Brain microvascular endothelial cell (primary cell): ENCODE data around the gene FAM20B.

Experiments used
- DNase-seq: peaks from one replicate; pipeline ENCODE4 v3.0.0-alpha.2; 2020
- H3K27ac ChIP-seq: fragments of 250-450 bp; sonication (Bioruptor Pico); 2 replicates; pipeline ENCODE4 v1.5.1; 2020; ENCODE audit warnings: mild to moderate bottlenecking, moderate library complexity
- H3K27me3 ChIP-seq: fragments of 250-450 bp; sonication (Bioruptor Pico); replicated peaks from 2 replicates; pipeline ENCODE4 v1.5.1; 2020; ENCODE audit warnings: mild to moderate bottlenecking
- H3K36me3 ChIP-seq: fragments of 250-450 bp; sonication (Bioruptor Pico); replicated peaks from 2 replicates; pipeline ENCODE4 v1.5.1; 2020; ENCODE audit warnings: mild to moderate bottlenecking
- H3K4me3 ChIP-seq: 2 replicates; pipeline ENCODE4 v1.5.1; 2011; ENCODE audit warnings: low read depth, mild to moderate bottlenecking, control low read depth, low read length, moderate library complexity
- in situ Hi-C: cut with HindIII; loops from 2 replicates; pipeline ENCODE4 v1.10.0; 2017; ENCODE audit warnings: low sequenced_read_pairs, low pct_ligation_motif_present
- TF ChIP-seq, protein P1 (sequence below): IDR thresholded peaks from 2 replicates; pipeline ENCODE4 v1.5.1; 2011; ENCODE audit warnings: low read depth, mild to moderate bottlenecking, moderate library complexity, low read length, control low read depth, inconsistent platforms; ENCODE audit errors: missing control alignments

Gene FAM20B

DNA sequence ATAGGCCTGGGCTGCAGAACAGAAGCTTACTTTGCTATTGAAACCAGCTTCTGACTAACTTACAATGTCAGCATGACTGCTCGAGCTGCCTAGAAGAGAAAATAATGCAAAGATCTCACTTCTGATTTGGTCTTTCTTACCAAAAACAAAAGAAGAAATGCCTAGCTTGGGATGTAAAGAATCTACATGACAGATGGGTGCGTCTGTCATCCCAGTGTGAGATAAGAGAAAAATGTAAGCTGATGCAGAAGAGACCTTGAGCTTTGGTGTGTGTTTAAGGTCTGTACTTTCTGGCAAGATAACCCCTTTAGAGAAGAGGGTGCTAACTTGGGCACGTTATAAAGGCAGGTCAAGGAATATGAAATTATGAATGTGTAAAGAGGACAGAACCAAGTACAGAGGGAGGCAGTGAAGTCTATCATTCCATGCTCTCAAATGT is 3.6 kb downstream of the FAM20B start:
- no peaks in the 10 kb centered on the region for H3K27me3 ChIP-seq
- no peak overlapping the region for H3K4me3 ChIP-seq
- no peak for DNase-seq
- H3K27ac ChIP-seq: no peak overlapping the region
- TF ChIP-seq, protein P1, sequence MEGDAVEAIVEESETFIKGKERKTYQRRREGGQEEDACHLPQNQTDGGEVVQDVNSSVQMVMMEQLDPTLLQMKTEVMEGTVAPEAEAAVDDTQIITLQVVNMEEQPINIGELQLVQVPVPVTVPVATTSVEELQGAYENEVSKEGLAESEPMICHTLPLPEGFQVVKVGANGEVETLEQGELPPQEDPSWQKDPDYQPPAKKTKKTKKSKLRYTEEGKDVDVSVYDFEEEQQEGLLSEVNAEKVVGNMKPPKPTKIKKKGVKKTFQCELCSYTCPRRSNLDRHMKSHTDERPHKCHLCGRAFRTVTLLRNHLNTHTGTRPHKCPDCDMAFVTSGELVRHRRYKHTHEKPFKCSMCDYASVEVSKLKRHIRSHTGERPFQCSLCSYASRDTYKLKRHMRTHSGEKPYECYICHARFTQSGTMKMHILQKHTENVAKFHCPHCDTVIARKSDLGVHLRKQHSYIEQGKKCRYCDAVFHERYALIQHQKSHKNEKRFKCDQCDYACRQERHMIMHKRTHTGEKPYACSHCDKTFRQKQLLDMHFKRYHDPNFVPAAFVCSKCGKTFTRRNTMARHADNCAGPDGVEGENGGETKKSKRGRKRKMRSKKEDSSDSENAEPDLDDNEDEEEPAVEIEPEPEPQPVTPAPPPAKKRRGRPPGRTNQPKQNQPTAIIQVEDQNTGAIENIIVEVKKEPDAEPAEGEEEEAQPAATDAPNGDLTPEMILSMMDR: no peak
- no peaks in the 10 kb centered on the region for H3K36me3 ChIP-seq
- in situ Hi-C loops: no loop called here

DNA sequence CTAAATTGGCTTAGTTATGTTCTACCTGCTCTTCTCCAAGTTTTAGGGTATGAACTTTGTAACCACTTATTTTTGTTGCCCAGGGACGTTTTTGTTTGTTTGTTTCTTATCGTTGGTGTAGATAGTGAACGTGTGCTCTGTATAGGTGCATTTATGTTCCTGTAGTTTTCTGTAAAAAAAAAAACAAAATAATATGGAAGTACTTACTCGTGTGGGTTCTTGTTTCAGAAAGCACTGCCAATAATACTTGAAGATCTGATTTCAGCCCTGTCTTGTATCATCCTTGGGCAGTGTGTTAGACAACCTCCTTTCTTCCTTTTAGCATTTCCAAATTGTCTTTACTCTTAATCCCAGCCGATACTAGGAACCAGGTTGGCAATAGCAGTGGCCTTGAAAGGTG is 4.4 kb downstream of the FAM20B start:
- no peak overlapping the region for H3K4me3 ChIP-seq
- in situ Hi-C loops: no loop called here
- no peak for DNase-seq
- H3K27me3 ChIP-seq: no peaks in the 10 kb centered on the region
- H3K36me3 ChIP-seq: no peaks in the 10 kb centered on the region
- H3K27ac ChIP-seq: no peak overlapping the region
- TF ChIP-seq, protein P1: no peak

DNA sequence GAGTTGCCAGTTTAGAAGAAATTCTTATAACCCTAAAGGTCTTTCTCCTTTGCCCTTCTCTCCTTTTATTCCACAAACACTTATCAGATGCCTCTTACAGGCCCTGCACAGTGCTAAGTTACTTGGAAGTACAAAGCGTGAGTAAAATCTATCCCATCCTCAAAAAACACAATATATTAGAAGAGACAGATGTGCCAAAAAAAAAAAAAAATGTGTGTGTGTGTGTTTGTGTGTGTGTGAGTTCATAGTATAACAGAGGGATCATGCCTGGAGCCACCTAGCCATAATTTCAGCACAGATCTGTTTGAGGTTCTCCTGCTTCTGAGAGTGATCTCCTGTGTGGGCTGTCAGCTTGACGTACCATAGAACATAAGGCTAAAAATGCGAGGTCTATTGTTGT is 5.0 kb downstream of the FAM20B start:
- Histone ChIP-seq H3K27ac (no peak overlapping the region), H3K36me3 (no peaks in the 10 kb centered on the region), H3K27me3 (no peaks in the 10 kb centered on the region), H3K4me3 (no peak overlapping the region)
- DNase-seq: no peak
- in situ Hi-C loops: no loop called here
- TF ChIP-seq, protein P1: no peak

DNA sequence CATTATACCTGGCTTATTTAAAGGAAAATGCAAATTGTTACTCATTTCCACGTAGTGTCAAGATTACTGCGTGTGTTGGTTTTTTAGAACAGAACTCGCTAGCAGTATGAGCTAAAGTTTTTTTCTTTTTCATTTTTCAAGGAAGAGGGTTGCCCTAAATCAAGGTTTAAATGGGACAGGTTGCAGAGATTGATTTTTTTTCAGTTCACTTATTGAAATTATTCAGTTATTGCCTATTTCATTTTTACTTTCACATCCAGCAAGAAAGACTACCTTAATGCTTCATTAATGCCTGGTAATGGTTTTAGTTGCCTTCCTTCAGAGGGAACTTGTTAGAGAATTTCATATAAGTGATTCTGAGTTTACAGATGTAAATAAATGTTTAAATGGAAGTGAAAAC is 5.6 kb downstream of the FAM20B start:
- H3K4me3 ChIP-seq: no peak overlapping the region
- DNase-seq: no peak
- TF ChIP-seq, protein P1: no peak

DNA sequence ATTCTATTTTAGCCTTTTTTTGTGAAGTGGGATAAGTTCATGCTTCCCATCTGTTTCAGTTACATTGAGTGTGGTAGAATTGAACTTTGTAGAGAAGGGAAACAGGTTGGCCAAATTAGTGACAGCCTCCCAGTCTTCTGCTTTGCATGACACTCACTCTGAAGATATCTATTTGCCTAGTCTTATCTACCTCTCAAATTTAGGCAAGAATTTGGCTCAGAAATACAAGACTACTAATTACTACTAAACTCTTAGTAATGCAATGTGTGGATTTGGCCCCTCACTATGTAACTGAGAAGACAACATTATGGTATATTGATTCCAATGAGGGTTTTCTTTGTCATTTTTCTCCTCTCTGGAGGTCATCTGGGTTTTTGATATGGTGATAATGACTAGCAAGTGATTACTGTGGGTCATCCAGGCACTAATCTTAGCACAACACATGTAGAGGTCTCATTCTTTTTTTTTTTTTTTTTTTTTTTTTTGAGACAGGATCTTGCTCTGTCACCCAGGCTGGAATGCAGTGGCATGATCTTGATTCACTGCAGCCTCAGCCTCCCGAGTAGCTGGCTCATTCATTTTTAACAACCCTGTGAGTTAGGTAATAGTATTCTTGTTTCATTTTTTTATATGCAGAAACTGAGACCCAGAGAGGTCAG is 6.3 kb downstream of the FAM20B start:
- H3K27me3 ChIP-seq: no peaks in the 10 kb centered on the region
- DNase-seq: peak; percentile 24
- no peak overlapping the region for H3K4me3 ChIP-seq
- no peaks in the 10 kb centered on the region for H3K36me3 ChIP-seq
- in situ Hi-C loops: no loop called here
- peak overlapping the region; percentile 17 for H3K27ac ChIP-seq
- TF ChIP-seq, protein P1: no peak

More for the DNA sequence above, 5.6 kb downstream of the FAM20B start:
- H3K36me3 ChIP-seq: no peaks in the 10 kb centered on the region
- no peak overlapping the region for H3K27ac ChIP-seq
- no peaks in the 10 kb centered on the region for H3K27me3 ChIP-seq
- in situ Hi-C loops: no loop called here

DNA sequence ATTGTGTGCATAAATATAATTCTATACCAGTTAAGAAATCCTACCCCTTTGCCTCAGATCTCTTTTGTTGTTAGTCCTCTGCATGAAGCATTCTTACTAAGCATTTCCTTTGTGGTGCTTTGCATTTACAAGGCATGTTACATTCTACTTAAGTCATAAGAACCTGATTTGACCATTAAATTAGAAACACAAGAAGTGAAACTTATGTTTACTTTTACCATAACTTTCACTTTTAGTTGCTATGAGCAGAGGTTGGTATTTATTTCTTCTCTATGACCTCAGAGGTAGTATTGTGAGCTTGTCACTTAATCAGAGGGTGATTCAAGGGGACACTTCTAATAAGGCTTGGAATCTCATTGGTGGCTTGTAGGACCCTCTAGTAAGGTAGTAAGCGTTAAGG is 9.0 kb downstream of the FAM20B start:
- Histone ChIP-seq H3K36me3 (no peaks in the 10 kb centered on the region), H3K4me3 (no peak overlapping the region), H3K27ac (peak overlapping the region; percentile 8), H3K27me3 (no peaks in the 10 kb centered on the region)
- TF ChIP-seq, protein P1: no peak
- DNase-seq: no peak
- in situ Hi-C loops: no loop called here
